A673 (cell line): ENCODE results near the gene CLSTN1. TPM values are rescaled to one million over a fixed set of nuclear protein-coding genes. Genes with fewer than 3 reads are reported as not detected.

ENCODE experiments used
- BruUV-seq: library from RNA; stranded (reverse); fragments of 400-500 nt; replicated peaks from 2 replicates; lab custom pipeline; 2021; lab: Mats Ljungman, UMichigan
- CTCF ChIA-PET: fragments of 300-600 bp; sonication (Branson Sonifier 250); formaldehyde crosslinking; loops from one replicate; lab custom pipeline; 2022; ENCODE audit warnings: antibody characterized with exemption; lab: Charles Lee
- POLR2A ChIA-PET: fragments of 300-600 bp; sonication (Branson Sonifier 250); formaldehyde crosslinking; loops from one replicate; lab custom pipeline; 2022; ENCODE audit warnings: antibody characterized with exemption; ENCODE audit not compliant: low non-redundant PET; lab: Charles Lee
- DNase-seq: peaks from one replicate; pipeline ENCODE4 v3.0.0-alpha.2; 2015; ENCODE audit warnings: low spot score
- H3K27ac ChIP-seq: fragments of 200-600 bp; sonication (generic); 2 replicates; pipeline ENCODE4 v1.5.1; 2016; ENCODE audit warnings: mixed run types, low read depth, mild to moderate bottlenecking, mixed read lengths, antibody characterized with exemption, low read length; ENCODE audit not compliant: poor library complexity, severe bottlenecking
- H3K27me3 ChIP-seq: fragments of 200-600 bp; sonication (generic); replicated peaks from 2 replicates; pipeline ENCODE4 v1.6.1; 2017; ENCODE audit warnings: mixed run types, low read depth, mild to moderate bottlenecking, mixed read lengths, antibody characterized with exemption, low read length; ENCODE audit not compliant: insufficient read depth, poor library complexity
- H3K36me3 ChIP-seq: fragments of 200-600 bp; sonication (generic); 2 replicates; pipeline ENCODE4 v1.6.1; 2016; ENCODE audit warnings: mixed run types, mild to moderate bottlenecking, mixed read lengths, antibody characterized with exemption, low read length; ENCODE audit not compliant: insufficient read depth, poor library complexity, severe bottlenecking
- H3K4me1 ChIP-seq: fragments of 200-600 bp; sonication (generic); 2 replicates; pipeline ENCODE4 v1.6.1; 2017; ENCODE audit warnings: mixed run types, mild to moderate bottlenecking, mixed read lengths, antibody characterized with exemption, low read length; ENCODE audit not compliant: insufficient read depth, poor library complexity, severe bottlenecking
- H3K4me3 ChIP-seq: fragments of 200-600 bp; sonication (generic); 2 replicates; pipeline ENCODE4 v1.5.1; 2016; ENCODE audit warnings: low read depth, mixed run types, mild to moderate bottlenecking, mixed read lengths, low read length; ENCODE audit not compliant: poor library complexity, severe bottlenecking
- H3K9me3 ChIP-seq: fragments of 200-600 bp; sonication (generic); 2 replicates; pipeline ENCODE4 v1.6.1; 2016; ENCODE audit warnings: mixed run types, low read depth, mild to moderate bottlenecking, mixed read lengths, antibody characterized with exemption, low read length; ENCODE audit not compliant: poor library complexity, severe bottlenecking
- EZH2 ChIP-seq: fragments of 200-600 bp; sonication (generic); IDR thresholded peaks from 2 replicates; pipeline ENCODE4 v1.6.1; 2017; ENCODE audit warnings: borderline replicate concordance, low read depth, mild to moderate bottlenecking, mixed read lengths, antibody characterized with exemption, low read length; ENCODE audit not compliant: poor library complexity, severe bottlenecking
- intact Hi-C: fragments of 100-400 bp; cut with micrococcal nuclease; formaldehyde crosslinking; loops from one replicate; pipeline ENCODE4 v1.10.0; 2022; ENCODE audit not compliant: unreplicated experiment
- total RNA-seq: library from RNA; stranded (reverse); gene quantifications from 2 replicates; pipeline ENCODE4 v1.2.3, GENCODE V29; 2021
- TF ChIP-seq, protein P1 (sequence below): fragments of 300-800, 200-600 bp; sonication (generic); conservative IDR thresholded peaks from 2 replicates; pipeline ENCODE4 v1.5.1; 2017; ENCODE audit warnings: low read depth, mild to moderate bottlenecking, antibody characterized with exemption, low read length, moderate library complexity, mixed read lengths

Gene CLSTN1
- total RNA-seq, 1 experiment from 2014 or later, result 77.4 TPM

GRCh38 chr1:9801909-9802308, 21.9 kb downstream of the CLSTN1 start:
- Histone ChIP-seq H3K9me3 (no peaks in the 10 kb centered on the region), H3K27me3 (no peaks in the 10 kb centered on the region), H3K4me3 (no peak overlapping the region), H3K27ac (no peak overlapping the region), H3K36me3 (no peaks in the 10 kb centered on the region), H3K4me1 (peaks cover 25% of the 10 kb centered on the region)
- TF ChIP-seq EZH2, result no peak
- TF ChIP-seq, protein P1, sequence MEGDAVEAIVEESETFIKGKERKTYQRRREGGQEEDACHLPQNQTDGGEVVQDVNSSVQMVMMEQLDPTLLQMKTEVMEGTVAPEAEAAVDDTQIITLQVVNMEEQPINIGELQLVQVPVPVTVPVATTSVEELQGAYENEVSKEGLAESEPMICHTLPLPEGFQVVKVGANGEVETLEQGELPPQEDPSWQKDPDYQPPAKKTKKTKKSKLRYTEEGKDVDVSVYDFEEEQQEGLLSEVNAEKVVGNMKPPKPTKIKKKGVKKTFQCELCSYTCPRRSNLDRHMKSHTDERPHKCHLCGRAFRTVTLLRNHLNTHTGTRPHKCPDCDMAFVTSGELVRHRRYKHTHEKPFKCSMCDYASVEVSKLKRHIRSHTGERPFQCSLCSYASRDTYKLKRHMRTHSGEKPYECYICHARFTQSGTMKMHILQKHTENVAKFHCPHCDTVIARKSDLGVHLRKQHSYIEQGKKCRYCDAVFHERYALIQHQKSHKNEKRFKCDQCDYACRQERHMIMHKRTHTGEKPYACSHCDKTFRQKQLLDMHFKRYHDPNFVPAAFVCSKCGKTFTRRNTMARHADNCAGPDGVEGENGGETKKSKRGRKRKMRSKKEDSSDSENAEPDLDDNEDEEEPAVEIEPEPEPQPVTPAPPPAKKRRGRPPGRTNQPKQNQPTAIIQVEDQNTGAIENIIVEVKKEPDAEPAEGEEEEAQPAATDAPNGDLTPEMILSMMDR, result no peak
- POLR2A ChIA-PET, result interaction anchor here (0.6 kb wide), 1 partner anchor 21 kb away, joined by 4 read pairs; no protein-coding TSS in a partner anchor
- intact Hi-C loops, result no loop called here
- BruUV-seq, result no TSS peak
- CTCF ChIA-PET, result no interaction called here
- DNase-seq, result no peak

- no peak overlapping the region for H3K27ac ChIP-seq
- no peak overlapping the region for H3K4me3 ChIP-seq
- H3K9me3 ChIP-seq, result no peaks in the 10 kb centered on the region
- ChIA-PET POLR2A (no interaction called here), CTCF (no interaction called here)
- BruUV-seq, result no TSS peak
- no peaks in the 10 kb centered on the region for H3K27me3 ChIP-seq
- H3K4me1 ChIP-seq, result peaks cover 15% of the 10 kb centered on the region
- no peak for DNase-seq
- intact Hi-C loops, result no loop called here
- TF ChIP-seq, protein P1, result no peak
- TF ChIP-seq EZH2, result no peak
- no peaks in the 10 kb centered on the region for H3K36me3 ChIP-seq
These were observed 25.3 kb downstream of the CLSTN1 start for GRCh38 chr1:9798236-9799130.

GRCh38 chr1:9797049-9797448, 26.7 kb downstream of the CLSTN1 start:
- Histone ChIP-seq H3K36me3 (no peaks in the 10 kb centered on the region), H3K9me3 (no peaks in the 10 kb centered on the region), H3K4me3 (no peak overlapping the region), H3K27ac (no peak overlapping the region), H3K4me1 (peaks cover 14% of the 10 kb centered on the region), H3K27me3 (no peaks in the 10 kb centered on the region)
- intact Hi-C loops, result no loop called here
- ChIA-PET CTCF (no interaction called here), POLR2A (no interaction called here)
- no TSS peak for BruUV-seq
- DNase-seq, result no peak
- no peak for TF ChIP-seq EZH2
- TF ChIP-seq, protein P1, result no peak
